PC-9 (cell line): ENCODE measurements around the gene PPP1CA. TPM values are rescaled to one million over a fixed set of nuclear protein-coding genes. Genes with fewer than 3 reads are reported as not detected.
A peak's percentile ranks its signal among the peaks of the same experiment; 100 is the strongest.

Experiments
- BruUV-seq: library from RNA; stranded (reverse); fragments of 400-500 nt; replicated peaks from 2 replicates; lab custom pipeline; 2021; lab: Mats Ljungman, UMichigan
- CTCF ChIA-PET: fragments of 300-600 bp; sonication (Branson Sonifier 250); formaldehyde crosslinking; loops from one replicate; lab custom pipeline; 2022; ENCODE audit warnings: antibody characterized with exemption; lab: Charles Lee
- POLR2A ChIA-PET: fragments of 300-600 bp; sonication (Branson Sonifier 250); formaldehyde crosslinking; loops from one replicate; lab custom pipeline; 2022; ENCODE audit warnings: antibody characterized with exemption; ENCODE audit not compliant: unreplicated experiment; lab: Charles Lee
- DNase-seq, 2 experiments: peaks; one replicate each; pipeline versions ENCODE4 v3.0.0 to v3.0.0-alpha.2; 2015 to 2022; ENCODE audit warnings: mixed read lengths in 1 of 2
- H2AFZ ChIP-seq: fragments of 200-600 bp; sonication (generic); 2 replicates; pipeline ENCODE4 v1.8.1; 2017; ENCODE audit warnings: antibody characterized with exemption
- H3F3A ChIP-seq: fragments of 200-600 bp; sonication (generic); 2 replicates; pipeline ENCODE4 v1.8.1; 2017; ENCODE audit warnings: antibody characterized with exemption, mild to moderate bottlenecking, low read depth; ENCODE audit not compliant: insufficient read depth
- H3K27ac ChIP-seq: fragments of 200-600 bp; sonication (generic); 2 replicates; pipeline ENCODE4 v1.6.1; 2016; ENCODE audit warnings: mixed run types
- H3K27me3 ChIP-seq: fragments of 200-600 bp; sonication (generic); 2 replicates; pipeline ENCODE4 v1.6.1; 2016; ENCODE audit warnings: low read depth, mixed run types; ENCODE audit not compliant: insufficient read depth
- H3K36me3 ChIP-seq: fragments of 200-600 bp; sonication (generic); 2 replicates; pipeline ENCODE4 v1.6.1; 2016; ENCODE audit warnings: low read depth, mixed run types
- H3K4me1 ChIP-seq: fragments of 200-600 bp; sonication (generic); replicated peaks from 2 replicates; pipeline ENCODE4 v1.6.1; 2016; ENCODE audit warnings: mixed run types; ENCODE audit not compliant: insufficient read depth
- H3K4me2 ChIP-seq: fragments of 200-600 bp; sonication (generic); 2 replicates; pipeline ENCODE4 v1.6.1; 2017; ENCODE audit warnings: mixed run types
- H3K4me3 ChIP-seq: fragments of 200-600 bp; sonication (generic); 2 replicates; pipeline ENCODE4 v1.6.1; 2016; ENCODE audit warnings: mixed run types
- H3K79me2 ChIP-seq: fragments of 200-600 bp; sonication (generic); 2 replicates; pipeline ENCODE4 v1.6.1; 2017; ENCODE audit warnings: low read depth, mixed run types
- H3K9me2 ChIP-seq: fragments of 200-600 bp; sonication (generic); 2 replicates; pipeline ENCODE4 v1.8.1; 2017; ENCODE audit warnings: mild to moderate bottlenecking; ENCODE audit not compliant: insufficient read depth
- H3K9me3 ChIP-seq: fragments of 200-600 bp; sonication (generic); 2 replicates; pipeline ENCODE4 v1.8.1; 2016; ENCODE audit warnings: low read depth; ENCODE audit not compliant: insufficient read depth
- H4K20me1 ChIP-seq: fragments of 200-600 bp; sonication (generic); 2 replicates; pipeline ENCODE4 v1.8.1; 2017; ENCODE audit not compliant: insufficient read depth
- EZH2 ChIP-seq: fragments of 200-600 bp; sonication (generic); IDR thresholded peaks from 2 replicates; pipeline ENCODE4 v1.8.0; 2017; ENCODE audit warnings: antibody characterized with exemption, low read depth
- intact Hi-C: fragments of 100-400 bp; cut with micrococcal nuclease; formaldehyde crosslinking; loops from one replicate; pipeline ENCODE4 v1.10.0; 2022; ENCODE audit not compliant: unreplicated experiment
- total RNA-seq: library from RNA; stranded (reverse); gene quantifications from 2 replicates; pipeline ENCODE4 v1.2.3, GENCODE V29; 2021
- TF ChIP-seq, protein P1 (sequence below): fragments of 200-600 bp; sonication (generic); conservative IDR thresholded peaks from 2 replicates; pipeline ENCODE4 v1.6.1; 2017; ENCODE audit warnings: mixed run types, antibody characterized with exemption, mild to moderate bottlenecking, moderate library complexity

PPP1CA gene
- total RNA-seq, 1 experiment from 2014 or later = 306 TPM

DNA sequence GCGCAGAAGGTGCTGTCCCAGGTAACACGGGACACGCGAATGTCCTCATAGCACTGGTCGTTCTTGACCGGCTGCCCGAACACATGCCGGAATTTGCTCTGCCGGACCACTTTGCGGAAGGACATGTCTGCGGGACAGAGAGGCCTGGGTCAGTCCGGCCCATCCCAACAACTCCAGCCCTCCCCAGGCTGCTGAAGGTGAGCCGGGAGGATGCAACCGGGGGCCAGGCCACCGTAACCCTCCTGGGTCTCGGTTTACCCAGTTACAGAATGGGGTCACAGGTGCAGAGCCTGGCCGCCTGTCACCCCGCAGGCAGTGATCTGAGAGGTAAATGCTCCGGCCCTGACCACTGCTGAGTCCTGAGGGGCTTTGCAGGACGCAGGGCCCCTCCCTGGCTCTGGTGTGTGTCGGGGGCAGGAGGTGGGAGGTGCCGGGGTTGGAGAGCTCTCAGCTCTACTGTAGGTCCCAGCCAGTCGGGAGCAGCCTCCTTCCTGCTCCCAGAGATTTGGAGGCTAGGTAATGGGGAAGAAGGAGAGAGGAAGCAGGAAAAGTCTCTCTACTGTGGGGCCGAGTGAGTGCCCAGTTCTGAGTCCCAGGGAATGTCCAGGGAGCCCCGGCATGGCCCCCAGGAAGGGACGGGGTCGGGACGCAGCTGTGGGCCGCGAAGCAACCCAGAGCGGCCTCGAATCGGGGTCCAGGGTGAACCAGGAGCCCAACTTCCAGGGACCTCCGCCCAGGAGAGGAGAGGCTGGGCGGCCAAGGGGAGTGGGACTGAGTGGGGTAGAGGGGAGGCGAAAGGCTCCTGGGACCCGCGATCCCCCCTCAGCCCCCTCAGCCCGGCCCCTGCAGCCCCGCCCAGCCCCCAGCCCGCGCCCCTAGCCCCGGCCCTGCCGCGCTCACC lies 41.1 kb upstream of the PPP1CA start:
- CTCF ChIA-PET = interaction anchor here (0.6 kb wide), 1 partner anchor 17 kb away, joined by 3 read pairs; no protein-coding TSS in a partner anchor
- H3K27me3 ChIP-seq = no peaks in the 10 kb centered on the region
- DNase-seq = no peak
- H3K9me3 ChIP-seq = no peaks in the 10 kb centered on the region
- POLR2A ChIA-PET = interaction anchor here (0.6 to 0.7 kb wide), 3 partner anchors 297 to 381 kb away, joined by 4 to 11 read pairs (median 9); no protein-coding TSS in a partner anchor
- H3K4me1 ChIP-seq = peaks cover 13% of the 10 kb centered on the region
- peak overlapping the region; percentile 70 for H3K4me3 ChIP-seq
- H3K27ac ChIP-seq = peak overlapping the region; percentile 35; the same call in 1 of the 2 replicates
- intact Hi-C loops = loop anchor here (1.0 to 5.0 kb wide), 3 partner anchors 22 to 65 kb away; partner anchors contain the start of genes CDK2AP2, PITPNM1 and TMEM134
- TF ChIP-seq, protein P1, sequence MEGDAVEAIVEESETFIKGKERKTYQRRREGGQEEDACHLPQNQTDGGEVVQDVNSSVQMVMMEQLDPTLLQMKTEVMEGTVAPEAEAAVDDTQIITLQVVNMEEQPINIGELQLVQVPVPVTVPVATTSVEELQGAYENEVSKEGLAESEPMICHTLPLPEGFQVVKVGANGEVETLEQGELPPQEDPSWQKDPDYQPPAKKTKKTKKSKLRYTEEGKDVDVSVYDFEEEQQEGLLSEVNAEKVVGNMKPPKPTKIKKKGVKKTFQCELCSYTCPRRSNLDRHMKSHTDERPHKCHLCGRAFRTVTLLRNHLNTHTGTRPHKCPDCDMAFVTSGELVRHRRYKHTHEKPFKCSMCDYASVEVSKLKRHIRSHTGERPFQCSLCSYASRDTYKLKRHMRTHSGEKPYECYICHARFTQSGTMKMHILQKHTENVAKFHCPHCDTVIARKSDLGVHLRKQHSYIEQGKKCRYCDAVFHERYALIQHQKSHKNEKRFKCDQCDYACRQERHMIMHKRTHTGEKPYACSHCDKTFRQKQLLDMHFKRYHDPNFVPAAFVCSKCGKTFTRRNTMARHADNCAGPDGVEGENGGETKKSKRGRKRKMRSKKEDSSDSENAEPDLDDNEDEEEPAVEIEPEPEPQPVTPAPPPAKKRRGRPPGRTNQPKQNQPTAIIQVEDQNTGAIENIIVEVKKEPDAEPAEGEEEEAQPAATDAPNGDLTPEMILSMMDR = no peak
- TF ChIP-seq EZH2 = no peak
- no peak overlapping the region for H2AFZ ChIP-seq
- H3K9me2 ChIP-seq = no peaks in the 10 kb centered on the region
- H3K36me3 ChIP-seq = no peaks in the 10 kb centered on the region; the same call in none of the 2 replicates
- peaks cover 20% of the 10 kb centered on the region for H3K79me2 ChIP-seq
- H4K20me1 ChIP-seq = 0 out of 2 replicates have a peak, but pooled peaks cover 6% of the 10 kb centered on the region
- H3F3A ChIP-seq = peaks cover 37% of the 10 kb centered on the region
- peak overlapping the region; percentile 87 for H3K4me2 ChIP-seq
- BruUV-seq = no TSS peak

- Histone ChIP-seq H3K79me2 (peaks cover 20% of the 10 kb centered on the region), H3K27me3 (no peaks in the 10 kb centered on the region), H3K4me1 (peaks cover 13% of the 10 kb centered on the region), H2AFZ (no peak overlapping the region), H3K4me2 (peak overlapping the region; percentile 87), H3K36me3 (no peaks in the 10 kb centered on the region; the same call in none of the 2 replicates), H3F3A (peaks cover 37% of the 10 kb centered on the region), H3K9me2 (no peaks in the 10 kb centered on the region), H3K9me3 (no peaks in the 10 kb centered on the region), H3K27ac (no peak overlapping the region), H4K20me1 (0 out of 2 replicates have a peak, but pooled peaks cover 6% of the 10 kb centered on the region), H3K4me3 (peak overlapping the region; percentile 70; the same call in 1 of the 2 replicates)
- TF ChIP-seq, protein P1 = no peak
- no peak for TF ChIP-seq EZH2
- POLR2A ChIA-PET = interaction anchor here (0.6 to 0.7 kb wide), 2 partner anchors 90 to 388 kb away, joined by 6 to 14 read pairs; no protein-coding TSS in a partner anchor
- intact Hi-C loops = loop anchor here (2.0 to 5.0 kb wide), 2 partner anchors 27 to 65 kb away; partner anchors contain the start of genes CDK2AP2, PITPNM1 and TMEM134
- no TSS peak for BruUV-seq
- DNase-seq = no peak
- CTCF ChIA-PET = no interaction called here
Measured at GRCh38 chr11:67441731-67442351, 40.2 kb upstream of the PPP1CA start.

GRCh38 chr11:67441098-67441563 lies 39.5 kb upstream of the PPP1CA start:
- TF ChIP-seq, protein P1 = no peak
- TF ChIP-seq EZH2 = no peak
- Histone ChIP-seq H3K4me3 (no peak overlapping the region), H3K27ac (no peak overlapping the region), H3K79me2 (peaks cover 20% of the 10 kb centered on the region), H4K20me1 (0 out of 2 replicates have a peak, but pooled peaks cover 6% of the 10 kb centered on the region), H3K9me3 (no peaks in the 10 kb centered on the region), H2AFZ (no peak overlapping the region), H3F3A (peaks cover 37% of the 10 kb centered on the region), H3K27me3 (no peaks in the 10 kb centered on the region), H3K36me3 (no peaks in the 10 kb centered on the region; the same call in none of the 2 replicates), H3K4me2 (no peak overlapping the region), H3K4me1 (peaks cover 13% of the 10 kb centered on the region), H3K9me2 (no peaks in the 10 kb centered on the region)
- no TSS peak for BruUV-seq
- intact Hi-C loops = loop anchor here (5.0 kb wide), 1 partner anchor 66 kb away; the partner anchor contains the start of genes CDK2AP2 and PITPNM1
- DNase-seq = no peak
- CTCF ChIA-PET = no interaction called here
- POLR2A ChIA-PET = interaction anchor here (0.6 to 0.7 kb wide), 2 partner anchors 90 to 388 kb away, joined by 6 to 14 read pairs; no protein-coding TSS in a partner anchor
